Measurements from ENCODE around the gene ARHGAP26.
A peak's percentile ranks its signal among the peaks of the same experiment; 100 is the strongest.

The ARHGAP26 gene

GRCh38 chr5:143231416-143231815, 461.2 kb downstream of the ARHGAP26 start:
- H3K4me3 ChIP-seq, result no peak overlapping the region
- H3K27ac ChIP-seq, result no peak overlapping the region
- DNase-seq, result no peak
- intact Hi-C loops (cut with DNase I; ENCODE audit: low total_unique reads), result no loop called here
- TF ChIP-seq, protein P1, sequence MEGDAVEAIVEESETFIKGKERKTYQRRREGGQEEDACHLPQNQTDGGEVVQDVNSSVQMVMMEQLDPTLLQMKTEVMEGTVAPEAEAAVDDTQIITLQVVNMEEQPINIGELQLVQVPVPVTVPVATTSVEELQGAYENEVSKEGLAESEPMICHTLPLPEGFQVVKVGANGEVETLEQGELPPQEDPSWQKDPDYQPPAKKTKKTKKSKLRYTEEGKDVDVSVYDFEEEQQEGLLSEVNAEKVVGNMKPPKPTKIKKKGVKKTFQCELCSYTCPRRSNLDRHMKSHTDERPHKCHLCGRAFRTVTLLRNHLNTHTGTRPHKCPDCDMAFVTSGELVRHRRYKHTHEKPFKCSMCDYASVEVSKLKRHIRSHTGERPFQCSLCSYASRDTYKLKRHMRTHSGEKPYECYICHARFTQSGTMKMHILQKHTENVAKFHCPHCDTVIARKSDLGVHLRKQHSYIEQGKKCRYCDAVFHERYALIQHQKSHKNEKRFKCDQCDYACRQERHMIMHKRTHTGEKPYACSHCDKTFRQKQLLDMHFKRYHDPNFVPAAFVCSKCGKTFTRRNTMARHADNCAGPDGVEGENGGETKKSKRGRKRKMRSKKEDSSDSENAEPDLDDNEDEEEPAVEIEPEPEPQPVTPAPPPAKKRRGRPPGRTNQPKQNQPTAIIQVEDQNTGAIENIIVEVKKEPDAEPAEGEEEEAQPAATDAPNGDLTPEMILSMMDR (IDR thresholded peaks at IDR 0.05), result no peak
- H3K4me1 ChIP-seq, result peaks cover 0 to 41% (median 17%) of the 10 kb centered on the region in 4 donors
- no peaks in the 10 kb centered on the region for H3K36me3 ChIP-seq
- H3K9me3 ChIP-seq, result no peaks in the 10 kb centered on the region
- H3K27me3 ChIP-seq, result no peaks in the 10 kb centered on the region

DNA sequence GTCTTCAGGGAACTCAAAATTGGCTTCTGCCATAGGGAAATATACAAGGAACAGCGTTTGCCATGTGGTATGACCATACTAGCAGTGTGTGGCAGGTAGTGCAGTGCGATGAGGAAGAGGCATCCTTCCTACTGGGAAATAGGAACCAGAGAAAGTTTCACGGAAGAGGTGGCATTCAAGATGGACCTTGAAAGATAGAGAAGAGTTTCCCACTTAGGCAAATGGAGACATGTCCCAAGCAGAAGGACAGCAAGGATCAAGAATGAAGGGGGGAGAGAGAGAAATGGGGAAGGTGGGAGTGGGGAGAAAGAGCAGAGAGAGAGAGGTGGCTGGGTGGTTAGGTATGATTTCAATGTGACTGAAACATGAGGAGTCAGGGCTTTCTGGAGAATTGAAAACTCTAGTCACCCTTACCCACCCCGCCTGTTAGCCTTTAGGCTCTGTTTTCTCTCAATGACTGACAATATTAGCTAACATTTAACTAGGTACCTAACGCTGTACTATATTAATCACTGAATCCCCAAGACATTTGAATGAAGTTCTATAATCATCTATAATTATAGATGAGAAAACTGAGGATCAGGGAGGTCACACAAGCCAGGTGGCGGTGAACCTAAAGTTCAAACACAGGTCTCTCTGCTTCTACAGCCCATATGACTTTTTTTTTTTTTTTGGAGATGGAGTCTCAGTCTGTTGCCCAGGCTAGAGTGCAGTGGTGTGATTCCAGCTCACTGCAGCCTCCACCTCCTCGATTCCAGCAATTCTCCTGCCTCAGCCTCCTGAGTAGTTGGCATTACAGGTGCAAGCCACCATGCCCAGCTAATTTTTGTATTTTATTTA, 462.0 kb downstream of the ARHGAP26 start:
- TF ChIP-seq, protein P1 (IDR thresholded peaks at IDR 0.05), result no peak

GRCh38 chr5:143233031-143233430, 462.9 kb downstream of the ARHGAP26 start:
- Histone ChIP-seq H3K4me3 (no peak overlapping the region), H3K36me3 (no peaks in the 10 kb centered on the region), H3K4me1 (peaks cover 0 to 35% (median 17%) of the 10 kb centered on the region in 4 donors), H3K27ac (no peak overlapping the region), H3K9me3 (no peaks in the 10 kb centered on the region), H3K27me3 (no peaks in the 10 kb centered on the region)
- intact Hi-C loops (cut with DNase I; ENCODE audit: low total_unique reads), result loop anchor here (1.0 kb wide), 1 partner anchor 20 kb away; no protein-coding TSS in a partner anchor
- no peak for DNase-seq
- TF ChIP-seq, protein P1 (IDR thresholded peaks at IDR 0.05), result no peak

More for the DNA sequence above, 462.0 kb downstream of the ARHGAP26 start:
- Histone ChIP-seq H3K4me3 (no peak overlapping the region), H3K27ac (no peak overlapping the region), H3K27me3 (no peaks in the 10 kb centered on the region), H3K36me3 (no peaks in the 10 kb centered on the region), H3K4me1 (peaks cover 0 to 40% (median 17%) of the 10 kb centered on the region in 4 donors), H3K9me3 (no peaks in the 10 kb centered on the region)
- DNase-seq, result no peak
- intact Hi-C loops (cut with DNase I; ENCODE audit: low total_unique reads), result no loop called here

DNA sequence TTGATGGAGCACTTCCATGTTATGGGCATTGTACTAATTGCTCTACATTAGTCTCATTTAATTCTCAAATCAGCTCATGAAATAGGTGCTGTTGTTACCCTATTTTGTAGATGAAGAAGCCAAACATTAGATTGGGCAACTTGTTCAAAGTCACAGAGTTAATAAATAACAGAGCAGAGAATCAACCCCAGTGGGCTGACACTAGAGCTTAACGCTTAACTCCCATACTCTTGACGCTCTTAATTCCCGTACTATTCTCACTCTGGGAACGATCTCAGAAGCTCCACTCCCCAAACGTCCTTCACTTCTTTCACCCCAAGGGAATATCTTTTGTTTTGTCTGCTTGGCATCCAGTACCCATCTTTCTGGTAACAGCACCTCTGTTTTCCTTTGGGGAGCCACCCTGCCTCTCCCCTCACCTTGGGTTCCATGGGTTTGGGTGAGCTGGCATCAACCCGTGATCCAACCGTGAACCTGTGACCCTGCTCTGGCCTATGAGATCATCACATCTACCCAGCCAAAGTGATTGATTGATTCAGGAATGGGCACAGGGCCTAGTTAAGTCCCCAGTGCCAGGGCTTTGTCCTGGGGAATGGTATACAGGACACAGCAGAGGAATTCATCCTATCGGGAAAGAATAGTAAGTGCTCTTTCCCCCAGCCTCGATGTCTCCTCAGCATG, 464.1 kb downstream of the ARHGAP26 start:
- no peak for DNase-seq

DNA sequence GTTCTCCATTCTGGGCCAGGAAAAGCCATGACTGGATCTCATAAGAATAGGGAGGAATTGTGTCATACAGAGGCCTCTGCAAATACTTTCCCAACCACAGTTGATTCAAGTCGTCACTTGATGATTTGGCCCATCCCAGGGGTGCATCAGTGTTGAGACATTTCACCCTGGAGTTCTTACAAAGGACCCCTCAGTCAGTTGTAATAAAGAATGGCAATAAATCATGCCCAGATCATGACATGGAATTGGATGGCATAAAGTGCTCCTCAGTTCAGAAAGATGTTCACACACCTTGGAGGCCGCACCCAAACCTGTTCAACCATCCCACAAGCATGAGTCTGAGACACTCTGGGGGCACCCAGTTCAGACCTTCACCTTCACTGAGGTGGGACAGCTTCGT, 465.2 kb downstream of the ARHGAP26 start:
- H3K27me3 ChIP-seq, result no peaks in the 10 kb centered on the region
- H3K4me3 ChIP-seq, result no peak overlapping the region
- peak overlapping the region; percentile 49 to 53 for H3K27ac ChIP-seq
- H3K9me3 ChIP-seq, result no peaks in the 10 kb centered on the region
- TF ChIP-seq, protein P1 (IDR thresholded peaks at IDR 0.05), result no peak
- intact Hi-C loops (cut with DNase I; ENCODE audit: low total_unique reads), result no loop called here
- DNase-seq, result no peak
- H3K36me3 ChIP-seq, result no peaks in the 10 kb centered on the region
- peaks cover 0 to 35% (median 14%) of the 10 kb centered on the region in 4 donors for H3K4me1 ChIP-seq

More for the DNA sequence above, 464.1 kb downstream of the ARHGAP26 start:
- H3K9me3 ChIP-seq, result no peaks in the 10 kb centered on the region
- peaks cover 0 to 35% (median 16%) of the 10 kb centered on the region in 4 donors for H3K4me1 ChIP-seq
- no peaks in the 10 kb centered on the region for H3K27me3 ChIP-seq
- H3K27ac ChIP-seq, result peak overlapping the region; percentile 49 to 53
- no peak overlapping the region for H3K4me3 ChIP-seq
- intact Hi-C loops (cut with DNase I; ENCODE audit: low total_unique reads), result no loop called here
- TF ChIP-seq, protein P1 (IDR thresholded peaks at IDR 0.05), result no peak
- H3K36me3 ChIP-seq, result no peaks in the 10 kb centered on the region
